GM19351 (cell line): ENCODE measurements around the gene HEYL.

Experiments used
- ATAC-seq: cut with Tn5 transposase; IDR thresholded peaks from one replicate; pipeline ENCODE4 v1.9.1; 2021; ENCODE audit warnings: mild to moderate bottlenecking, moderate library complexity; ENCODE audit not compliant: unreplicated experiment

The HEYL gene

DNA sequence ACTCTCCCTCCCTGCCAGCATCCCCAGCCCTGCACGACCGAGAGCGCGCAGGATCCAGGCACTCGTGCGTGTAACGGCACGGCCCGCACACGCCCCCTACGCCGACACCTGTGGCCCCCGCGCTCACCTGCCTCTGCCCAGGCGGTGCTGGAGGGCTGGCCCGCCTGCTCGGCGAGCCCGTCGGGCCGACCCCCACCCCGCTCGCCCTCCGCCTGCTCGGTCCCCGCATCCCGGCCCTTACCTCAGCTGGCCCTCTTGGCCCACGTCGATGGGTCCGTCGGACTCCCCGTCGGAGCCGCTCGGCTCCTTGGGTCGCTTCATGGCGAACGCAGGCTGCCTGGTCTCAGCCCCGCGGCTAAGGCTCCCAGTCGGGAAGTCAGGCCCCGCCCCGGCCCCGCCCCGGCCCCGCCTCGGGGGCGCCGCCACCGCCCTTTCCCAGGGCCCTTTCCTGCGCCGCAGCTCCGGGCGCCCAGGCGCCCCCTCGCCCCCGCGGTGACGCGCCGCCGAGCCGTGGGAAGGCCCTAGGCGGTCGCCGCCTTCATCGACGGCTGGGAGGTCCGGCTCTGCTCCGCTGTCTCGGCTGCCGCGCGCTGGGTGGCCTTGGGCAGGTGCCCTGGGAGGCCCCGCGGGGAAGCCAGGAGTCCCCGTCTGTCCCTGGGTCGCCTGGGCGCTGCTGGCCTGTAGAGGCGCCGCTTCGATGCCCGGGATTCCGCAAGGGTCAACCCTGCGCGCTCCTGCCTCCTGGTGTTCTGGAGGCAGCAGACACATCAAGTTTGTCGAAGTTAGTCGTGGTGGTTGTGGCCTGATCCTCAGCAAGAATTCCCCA lies at the start of gene HEYL:
HEYL (minus strand) TSS at position 339 of the 826 bp plus-strand sequence; CDS start at position 321, 18 bp downstream.
- ATAC-seq, result no peak

DNA sequence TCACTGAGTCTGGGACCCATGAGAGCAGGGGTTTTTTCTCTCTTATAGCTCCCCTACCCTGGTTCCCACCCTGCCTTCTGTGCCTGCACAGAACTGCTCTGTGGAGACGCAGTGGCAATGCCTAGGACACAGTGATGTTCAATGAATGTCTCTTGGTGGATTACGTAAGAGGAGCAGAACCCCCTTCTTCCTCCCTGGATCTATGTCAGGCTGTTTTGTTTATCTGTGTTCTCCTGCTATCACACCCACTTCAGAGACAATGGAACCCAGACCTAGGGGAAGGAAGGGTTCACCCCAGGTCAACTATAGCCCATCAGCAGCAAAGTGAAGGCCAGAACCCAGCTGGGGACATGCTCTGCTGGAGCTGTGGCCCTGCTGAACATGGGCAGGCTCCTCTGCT lies 49.8 kb upstream of the HEYL start:
- ATAC-seq, result no peak

DNA sequence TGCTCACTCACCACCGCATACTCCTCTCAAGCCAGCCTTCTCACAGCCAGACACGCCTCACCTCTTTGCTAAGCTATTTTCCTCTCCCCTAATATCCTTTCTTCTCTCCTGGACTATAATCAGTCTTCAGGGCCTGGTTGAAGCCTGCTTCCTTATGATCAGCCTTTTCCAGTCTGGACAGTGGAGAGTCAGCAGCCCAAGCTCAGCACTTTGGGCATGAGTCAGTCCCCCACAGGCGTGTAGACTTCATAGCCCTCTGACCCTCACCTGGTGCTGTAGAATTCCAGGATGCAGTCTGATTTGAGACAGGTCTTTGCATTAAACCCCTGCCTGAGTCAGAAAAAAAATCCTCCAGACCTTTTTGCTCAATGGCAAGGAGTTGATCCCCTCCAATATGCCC lies 49.3 kb upstream of the HEYL start:
- no peak for ATAC-seq

DNA sequence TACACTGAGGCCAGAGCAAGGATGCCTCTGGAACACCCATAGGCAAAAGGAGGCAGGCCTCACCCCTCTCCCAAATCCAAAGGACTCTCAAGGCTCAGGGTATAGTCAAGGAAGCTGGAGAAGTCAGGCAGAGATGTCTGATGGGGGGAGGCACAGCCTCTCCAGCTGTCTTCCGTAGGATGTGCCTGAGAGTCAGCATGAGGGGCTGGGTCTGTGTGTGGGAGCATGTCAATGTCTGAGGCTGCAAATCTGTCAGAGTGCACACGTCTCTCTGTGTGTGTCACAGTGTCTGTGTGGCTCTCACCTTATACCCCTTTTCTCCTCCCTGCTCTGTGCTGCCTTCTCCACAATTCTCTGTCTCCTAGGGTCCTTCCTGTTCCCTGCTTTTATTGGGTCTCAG lies 47.8 kb upstream of the HEYL start:
- no peak for ATAC-seq

- no peak for ATAC-seq
Measured at GRCh38 chr1:39685071-39685470, 45.6 kb upstream of the HEYL start.

- ATAC-seq, result no peak
Measured at GRCh38 chr1:39684313-39684664, 44.8 kb upstream of the HEYL start.

- no peak for ATAC-seq
Measured at GRCh38 chr1:39683591-39684312, 44.3 kb upstream of the HEYL start.

DNA sequence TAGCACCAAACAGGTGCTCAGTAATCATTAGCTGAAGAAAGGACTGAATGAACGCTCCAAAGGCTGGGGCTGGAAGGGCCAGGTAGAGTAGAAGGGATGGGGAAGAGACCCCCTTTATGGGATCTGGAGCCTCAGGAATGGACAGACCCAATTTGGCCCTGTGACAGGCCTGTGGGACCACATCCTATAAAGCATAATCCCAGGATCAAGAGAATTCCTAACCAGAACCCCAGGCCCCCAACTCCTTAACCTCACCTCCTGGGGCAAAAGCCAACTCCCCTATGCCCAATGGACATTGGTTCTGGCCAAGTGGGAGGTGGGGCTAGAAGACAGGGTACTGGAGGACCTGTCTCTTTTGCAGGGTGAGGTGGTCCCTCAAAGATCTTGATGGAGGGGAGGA lies 42.6 kb upstream of the HEYL start:
- ATAC-seq, result no peak

DNA sequence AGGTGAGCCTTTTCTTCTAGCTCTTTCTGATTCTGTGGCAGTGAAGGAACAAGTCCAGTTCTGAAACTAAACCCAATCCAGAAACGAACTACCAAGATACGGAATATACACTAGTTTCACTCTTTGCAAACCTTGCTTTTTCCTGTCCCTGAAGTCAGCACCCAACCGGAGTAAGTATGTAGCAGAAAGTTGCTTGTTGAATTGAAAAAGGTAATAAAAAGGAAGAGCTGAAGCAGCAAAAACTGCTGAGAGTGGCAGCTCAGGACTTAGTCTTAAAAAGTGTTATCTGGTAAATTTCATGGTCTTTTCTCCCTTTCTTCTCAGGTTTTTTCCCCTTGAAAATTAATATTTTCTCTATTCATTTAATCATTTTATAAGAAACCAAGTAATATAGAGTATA lies 41.9 kb upstream of the HEYL start:
- ATAC-seq, result no peak

DNA sequence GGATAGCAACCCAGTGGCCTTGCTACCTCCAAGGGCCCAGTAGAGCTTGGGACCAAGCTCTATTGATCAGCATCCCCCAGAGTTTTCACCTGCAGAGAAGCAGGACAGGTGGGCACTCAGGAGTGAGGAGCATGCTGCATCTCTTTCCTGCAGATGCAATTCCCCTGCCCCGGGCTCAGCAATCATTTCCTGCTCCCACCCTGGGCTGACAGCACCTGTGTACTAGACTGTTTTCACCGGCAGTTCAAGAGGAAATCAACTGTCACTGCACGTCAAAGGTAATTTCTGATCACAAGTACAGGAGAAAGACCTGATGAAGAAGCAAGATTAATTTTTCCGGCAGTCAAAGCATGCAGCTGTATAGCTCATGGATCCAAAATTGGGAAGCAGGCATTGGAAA lies 41.3 kb upstream of the HEYL start:
- no peak for ATAC-seq

DNA sequence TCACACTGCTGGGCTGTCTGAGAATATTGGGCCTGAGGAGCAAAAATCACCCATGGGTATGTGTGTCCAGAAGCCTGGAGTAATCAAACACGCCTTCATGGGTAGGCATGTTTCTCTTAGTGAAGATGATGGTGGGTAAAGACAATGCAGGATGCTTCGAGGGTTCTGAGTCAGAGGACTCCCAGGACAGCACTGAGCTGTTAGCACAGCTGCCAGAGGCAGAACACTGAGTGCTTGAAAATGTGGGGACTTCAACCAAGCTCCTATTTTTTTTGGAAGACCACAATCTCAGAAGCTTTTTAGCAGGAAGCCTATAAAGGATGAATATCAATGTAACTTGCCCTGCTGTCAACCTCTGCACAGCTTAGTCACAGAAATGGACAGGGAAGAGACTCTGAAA lies 40.4 kb upstream of the HEYL start:
- no peak for ATAC-seq

- ATAC-seq, result no peak
Measured at GRCh38 chr1:39678889-39679288, 39.4 kb upstream of the HEYL start.

DNA sequence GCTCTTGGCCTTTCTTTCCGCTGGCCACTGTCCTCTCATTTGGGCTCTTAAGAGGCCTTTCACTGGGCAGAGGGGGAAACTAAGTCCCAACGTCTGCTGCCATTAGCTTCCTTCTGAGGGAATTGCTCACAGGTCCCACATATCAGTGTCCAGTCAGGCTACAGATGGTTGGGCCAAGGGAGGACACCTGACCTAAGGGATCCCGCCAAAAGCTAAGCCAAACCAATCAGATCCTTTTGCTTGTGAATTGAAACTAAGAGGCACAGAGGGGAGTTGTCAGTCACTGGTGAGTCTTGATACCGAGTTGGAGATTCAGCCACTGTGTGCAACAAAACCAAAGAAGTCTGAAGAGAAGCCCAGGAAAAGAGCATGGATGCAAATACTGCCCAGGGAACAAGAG lies 38.2 kb upstream of the HEYL start:
- ATAC-seq, result no peak

DNA sequence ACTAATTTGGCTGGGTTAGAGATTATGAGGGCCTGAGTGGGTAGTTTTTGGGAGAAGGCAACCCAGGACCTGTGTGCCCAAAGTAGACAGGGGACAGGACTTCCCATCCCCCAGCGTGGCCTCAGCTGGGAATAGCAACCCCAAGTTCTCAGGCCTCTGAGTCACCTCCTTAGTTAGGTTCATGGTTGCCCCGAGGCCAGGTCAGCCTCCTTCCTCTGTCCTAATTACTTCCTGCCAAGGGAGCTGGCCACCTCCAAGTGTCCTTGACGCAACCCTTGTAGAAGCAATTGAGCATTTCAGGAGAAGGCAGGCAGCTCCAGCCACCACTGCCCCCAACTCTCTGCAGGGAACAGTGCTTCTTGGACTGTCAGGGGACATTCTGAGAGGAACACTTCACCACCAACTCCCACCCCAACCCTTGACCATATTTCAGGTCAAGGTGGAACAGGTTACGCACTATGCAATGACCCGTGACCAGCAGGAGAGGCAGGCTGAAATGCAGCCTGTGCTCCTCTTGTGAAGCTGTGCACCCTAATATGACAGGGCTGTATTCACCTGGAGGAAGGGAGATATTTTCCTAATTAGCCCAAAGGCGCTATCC lies 37.6 kb upstream of the HEYL start:
- ATAC-seq, result no peak

DNA sequence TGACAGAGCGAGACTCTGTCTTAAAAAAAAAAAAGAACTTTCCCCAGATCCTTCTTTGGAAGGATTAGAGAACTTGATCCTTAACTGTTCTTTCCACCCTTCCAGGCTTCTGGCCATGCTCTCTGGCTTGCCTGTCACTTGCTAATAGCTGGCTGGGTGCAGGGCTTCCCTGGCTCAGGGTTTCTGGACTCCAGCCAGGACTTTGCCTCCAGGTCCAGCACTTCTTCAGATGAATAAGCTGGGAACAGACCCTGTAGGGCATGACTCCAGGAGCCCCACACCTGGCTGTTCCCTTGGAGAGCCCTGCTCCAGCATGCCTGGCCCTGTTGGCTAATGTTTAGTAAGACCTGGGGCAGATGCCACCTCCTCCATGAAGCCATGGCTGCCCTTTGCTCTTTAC lies 35.8 kb upstream of the HEYL start:
- no peak for ATAC-seq

- no peak for ATAC-seq
Measured at GRCh38 chr1:39673215-39673614, 33.8 kb upstream of the HEYL start.

- ATAC-seq, result no peak
Measured at GRCh38 chr1:39672551-39672947, 33.1 kb upstream of the HEYL start.

GRCh38 chr1:39671793-39672550 lies 32.5 kb upstream of the HEYL start, which contains the start of gene NT5C1A:
TSS of gene NT5C1A (minus strand) at chr1:39672107. CDS start at chr1:39672038, 69 bp downstream.
- ATAC-seq, result no peak

- ATAC-seq, result no peak
Measured at GRCh38 chr1:39671433-39671792, 32.0 kb upstream of the HEYL start.

- no peak for ATAC-seq
Measured at GRCh38 chr1:39670689-39671088, 31.2 kb upstream of the HEYL start.

DNA sequence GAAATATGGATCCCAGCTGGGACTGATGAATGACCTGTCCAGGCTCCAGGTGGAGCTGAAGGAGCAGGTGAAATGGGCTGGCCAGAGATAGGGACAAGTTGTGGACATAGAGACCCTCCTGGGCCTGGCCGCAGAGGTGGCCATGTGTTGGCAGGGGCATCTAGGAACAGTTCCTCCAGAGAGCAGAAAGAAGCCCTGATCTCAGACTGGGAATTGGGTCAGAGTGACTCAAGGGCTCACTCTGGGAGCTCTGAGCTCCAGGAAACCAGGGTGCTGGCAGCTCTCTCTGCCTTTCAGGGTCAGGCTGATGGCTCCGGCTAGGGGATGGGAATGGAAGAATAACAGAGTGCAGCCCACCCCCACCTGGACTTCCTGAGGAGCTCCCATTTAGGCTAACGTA lies 29.5 kb upstream of the HEYL start:
- no peak for ATAC-seq
